Osteocyte (in vitro differentiated cells): Measurements from ENCODE around the gene CFLAR. TPM values are rescaled to one million over a fixed set of nuclear protein-coding genes. Genes with fewer than 3 reads are reported as not detected.

Experiments
- DNase-seq: peaks from one replicate; pipeline ENCODE4 v3.0.0; 2021; ENCODE audit warnings: mixed read lengths; ENCODE audit not compliant: unreplicated experiment; ENCODE audit errors: extremely low spot score
- H3K27ac Mint-ChIP-seq: one replicate; pipeline ENCODE4 v1.8.0; 2021; ENCODE audit warnings: mild to moderate bottlenecking, mixed read lengths; ENCODE audit not compliant: unreplicated experiment
- H3K27me3 Mint-ChIP-seq: one replicate; pipeline ENCODE4 v1.8.0; 2021; ENCODE audit warnings: mixed read lengths; ENCODE audit not compliant: unreplicated experiment
- H3K36me3 Mint-ChIP-seq: one replicate; pipeline ENCODE4 v1.8.0; 2021; ENCODE audit warnings: mixed read lengths; ENCODE audit not compliant: unreplicated experiment
- H3K4me1 Mint-ChIP-seq: one replicate; pipeline ENCODE4 v1.8.0; 2021; ENCODE audit warnings: mixed read lengths; ENCODE audit not compliant: unreplicated experiment
- H3K4me3 Mint-ChIP-seq: one replicate; pipeline ENCODE4 v1.8.0; 2021; ENCODE audit warnings: mild to moderate bottlenecking, moderate library complexity, mixed read lengths; ENCODE audit not compliant: unreplicated experiment
- H3K9me3 Mint-ChIP-seq: one replicate; pipeline ENCODE4 v1.8.0; 2021; ENCODE audit warnings: mixed read lengths; ENCODE audit not compliant: unreplicated experiment
- CTCF ChIP-seq: fragments of 200-600 bp; sonication (generic); IDR thresholded peaks from 2 replicates; pipeline ENCODE4 v1.5.0; 2021; ENCODE audit warnings: antibody characterized with exemption, mild to moderate bottlenecking, moderate library complexity
- total RNA-seq: library from RNA; stranded (reverse); gene quantifications from 2 replicates; pipeline ENCODE4 v1.2.1, GENCODE V29; 2021

CFLAR gene
- total RNA-seq, 1 donor from 2014 or later: 45.8 TPM

DNA sequence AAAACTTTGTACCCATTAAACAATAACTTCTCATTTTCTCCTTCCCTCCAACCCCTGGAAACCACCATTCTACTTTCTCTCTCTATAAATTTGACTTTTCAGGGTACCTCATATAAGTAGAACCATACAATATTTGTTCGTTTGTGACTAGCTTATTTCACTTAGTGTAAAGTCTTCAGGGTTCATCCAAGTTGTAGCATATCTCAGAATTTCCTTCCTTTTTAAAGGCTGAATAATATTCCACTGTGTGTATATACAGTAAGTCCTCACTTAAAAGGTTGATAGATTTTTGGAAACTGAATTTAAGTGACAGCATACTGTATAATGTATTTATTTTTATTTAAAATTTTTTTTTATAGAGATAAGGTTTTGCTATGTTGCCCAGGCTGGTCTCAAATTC is 80.8 kb downstream of the CFLAR start:
- no peaks in the 10 kb centered on the region for H3K27me3 Mint-ChIP-seq
- H3K4me3 Mint-ChIP-seq: no peak overlapping the region
- no peak overlapping the region for H3K27ac Mint-ChIP-seq
- no peak for DNase-seq
- H3K36me3 Mint-ChIP-seq: no peaks in the 10 kb centered on the region
- H3K4me1 Mint-ChIP-seq: peaks cover 3% of the 10 kb centered on the region
- no peak for TF ChIP-seq CTCF
- H3K9me3 Mint-ChIP-seq: no peaks in the 10 kb centered on the region

- H3K27me3 Mint-ChIP-seq: no peaks in the 10 kb centered on the region
- H3K9me3 Mint-ChIP-seq: no peaks in the 10 kb centered on the region
- H3K4me3 Mint-ChIP-seq: no peak overlapping the region
- H3K27ac Mint-ChIP-seq: no peak overlapping the region
- DNase-seq: no peak
- peaks cover 5% of the 10 kb centered on the region for H3K4me1 Mint-ChIP-seq
- H3K36me3 Mint-ChIP-seq: no peaks in the 10 kb centered on the region
- TF ChIP-seq CTCF: no peak
Observed at GRCh38 chr2:201197781-201198180, 81.8 kb downstream of the CFLAR start.

GRCh38 chr2:201199847-201200246 is 83.9 kb downstream of the CFLAR start:
- Mint-ChIP-seq H3K27me3 (no peaks in the 10 kb centered on the region), H3K27ac (no peak overlapping the region), H3K9me3 (no peaks in the 10 kb centered on the region), H3K4me1 (peaks cover 17% of the 10 kb centered on the region), H3K36me3 (no peaks in the 10 kb centered on the region), H3K4me3 (no peak overlapping the region)
- no peak for TF ChIP-seq CTCF
- DNase-seq: no peak

- Mint-ChIP-seq H3K4me1 (peaks cover 20% of the 10 kb centered on the region), H3K4me3 (no peak overlapping the region), H3K27me3 (no peaks in the 10 kb centered on the region), H3K9me3 (no peaks in the 10 kb centered on the region), H3K27ac (no peak overlapping the region), H3K36me3 (no peaks in the 10 kb centered on the region)
- DNase-seq: no peak
- TF ChIP-seq CTCF: no peak
Observed at GRCh38 chr2:201200345-201200744, 84.4 kb downstream of the CFLAR start.

- DNase-seq: no peak
- no peak overlapping the region for H3K27ac Mint-ChIP-seq
- H3K27me3 Mint-ChIP-seq: no peaks in the 10 kb centered on the region
- TF ChIP-seq CTCF: no peak
- H3K9me3 Mint-ChIP-seq: no peaks in the 10 kb centered on the region
- H3K4me3 Mint-ChIP-seq: no peak overlapping the region
- no peaks in the 10 kb centered on the region for H3K36me3 Mint-ChIP-seq
- H3K4me1 Mint-ChIP-seq: peaks cover 24% of the 10 kb centered on the region
Observed at GRCh38 chr2:201201371-201201770, 85.4 kb downstream of the CFLAR start.
